CMK (cell line): ENCODE results near the gene DOK4.

ENCODE experiments used
- DNase-seq: peaks from one replicate; pipeline ENCODE4 v3.0.0-alpha.2; 2010; ENCODE audit warnings: low read depth

Gene DOK4

DNA sequence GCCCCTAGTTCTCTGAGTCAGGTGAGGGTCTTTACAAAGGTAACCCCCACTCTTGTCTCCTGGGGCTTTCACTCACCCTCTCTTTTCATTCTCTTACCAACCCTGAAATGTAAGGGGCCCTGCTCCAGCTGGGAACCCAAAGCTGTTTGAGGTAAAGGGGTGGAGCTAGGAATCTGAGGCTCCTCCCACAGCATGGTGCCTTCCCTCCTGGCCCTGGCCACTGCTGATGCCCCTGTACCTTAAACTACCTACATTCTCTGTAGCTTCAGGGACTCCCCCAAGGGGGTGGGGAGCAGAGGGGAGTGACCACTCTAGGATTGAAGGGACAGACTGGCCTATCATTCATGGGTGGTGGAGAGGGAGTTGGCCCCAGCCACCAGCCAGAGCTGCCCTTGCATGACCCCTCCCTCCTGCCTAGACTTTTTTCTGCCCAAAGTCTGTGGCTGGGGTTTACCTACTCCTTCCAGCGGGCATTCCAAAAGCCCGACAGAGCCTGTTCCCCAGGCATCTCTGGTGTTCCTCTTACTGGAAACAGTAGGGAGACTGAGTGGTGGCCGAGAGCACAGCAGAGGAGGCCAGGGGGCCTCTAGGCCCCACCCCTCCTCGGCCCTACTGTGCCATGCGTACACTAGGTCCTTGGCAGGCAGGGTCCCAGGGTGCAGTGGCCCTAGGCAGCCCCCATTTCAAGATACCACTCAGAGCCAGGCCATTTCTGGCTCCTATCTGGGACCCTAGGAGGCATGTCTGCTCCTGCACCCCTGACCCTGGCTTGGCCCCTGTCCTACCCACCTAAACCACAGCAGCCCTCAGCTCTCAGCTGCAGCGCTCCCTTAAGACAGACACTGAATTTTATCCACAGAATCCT, 9.5 kb downstream of the DOK4 start:
- DNase-seq, result no peak

DNA sequence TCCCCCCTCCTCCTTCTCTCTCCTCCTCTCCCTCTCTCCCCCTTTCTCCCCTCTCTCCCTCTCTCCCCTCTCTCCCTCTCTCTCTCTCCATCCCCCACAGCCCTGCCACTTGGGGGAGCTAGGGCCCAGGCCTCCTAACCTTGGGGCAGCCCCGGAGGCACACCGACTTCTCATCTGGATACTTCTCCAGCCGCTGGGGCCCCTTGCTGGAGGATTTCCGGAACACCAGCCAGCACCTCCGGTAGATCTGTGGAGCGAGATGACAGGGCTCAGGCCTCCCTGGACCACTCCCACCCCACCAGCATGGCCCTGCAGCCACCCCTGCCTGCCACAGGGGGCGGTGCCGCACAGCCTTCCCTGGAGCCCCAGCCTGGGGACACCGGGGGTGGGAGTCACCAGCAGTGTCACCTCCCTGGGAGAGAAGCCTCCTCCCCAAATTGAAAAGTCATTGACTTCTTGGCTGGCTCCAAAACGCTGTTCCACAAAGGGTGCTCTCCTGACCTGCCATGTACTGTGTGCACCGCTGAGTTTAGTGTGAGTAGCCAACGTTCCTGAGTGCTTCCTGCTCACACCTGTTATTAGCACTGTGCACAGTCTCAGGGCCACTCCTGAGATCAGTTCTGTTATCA, 10.5 kb downstream of the DOK4 start:
- peak; percentile 94 for DNase-seq

DNA sequence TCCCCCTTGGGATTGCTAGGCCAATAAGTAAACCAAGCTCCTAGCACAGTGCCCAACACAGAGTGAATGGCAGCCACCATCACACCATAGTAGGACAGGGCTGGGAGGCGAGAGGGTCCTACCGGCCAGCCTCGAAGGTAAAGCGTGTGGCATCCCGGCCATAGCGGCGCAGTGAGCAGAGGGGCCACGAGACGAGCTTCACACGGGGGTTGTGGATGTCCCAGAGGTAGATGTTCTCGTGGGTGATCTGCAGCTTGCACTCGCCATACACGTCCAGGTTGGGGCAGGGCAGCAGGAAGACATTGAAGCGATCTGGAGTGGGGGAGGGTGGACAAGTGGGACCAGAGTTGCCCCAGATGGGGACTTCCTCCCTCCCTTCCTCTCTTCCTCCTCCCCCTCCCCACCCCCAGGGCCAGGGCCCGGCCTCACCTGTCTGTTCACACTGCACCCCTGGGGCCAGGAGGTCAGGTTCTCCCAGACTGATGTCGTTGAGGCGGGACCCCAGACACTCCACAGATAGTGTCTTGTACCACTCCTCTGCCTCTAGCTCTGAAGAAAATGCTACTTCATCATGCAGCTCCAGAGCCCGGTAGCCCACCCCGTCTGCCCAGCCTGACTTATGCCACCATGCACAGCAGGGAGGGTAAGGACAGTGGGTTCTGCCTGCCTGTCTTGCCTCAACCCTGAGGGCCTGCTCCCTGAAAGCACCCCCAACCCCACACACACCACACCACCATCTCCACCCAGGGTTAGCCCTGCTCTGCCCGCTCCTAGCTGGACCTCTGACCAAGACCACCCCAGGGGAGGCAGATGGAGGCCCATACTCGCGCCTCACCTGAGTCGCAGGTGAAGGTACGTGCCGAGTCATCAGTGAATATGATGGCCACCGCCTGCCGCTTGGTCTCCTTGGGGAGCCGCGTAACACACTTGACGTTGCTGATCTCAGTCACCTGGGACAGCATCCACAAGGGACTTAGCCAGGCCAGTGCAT, 11.3 kb downstream of the DOK4 start:
- no peak for DNase-seq

DNA sequence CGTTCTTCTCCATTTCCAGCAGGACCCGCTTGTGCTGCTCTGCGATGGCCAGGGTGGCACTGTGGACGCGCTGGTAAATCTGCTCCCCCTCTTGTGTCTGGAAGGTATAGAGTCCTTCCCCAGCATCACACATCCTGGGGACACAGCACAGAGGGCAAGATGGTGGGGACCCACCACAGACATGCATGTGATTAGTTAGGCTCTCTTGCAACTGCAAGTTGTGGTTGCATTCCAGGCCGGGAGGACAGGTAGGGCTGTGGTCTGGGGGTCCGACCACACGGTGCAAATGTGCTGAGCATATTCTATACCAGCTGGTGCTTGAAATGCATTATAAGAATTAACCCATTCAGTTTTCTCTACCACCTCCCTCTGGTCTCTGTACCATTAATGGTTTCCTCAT, 12.4 kb downstream of the DOK4 start:
- no peak for DNase-seq

DNA sequence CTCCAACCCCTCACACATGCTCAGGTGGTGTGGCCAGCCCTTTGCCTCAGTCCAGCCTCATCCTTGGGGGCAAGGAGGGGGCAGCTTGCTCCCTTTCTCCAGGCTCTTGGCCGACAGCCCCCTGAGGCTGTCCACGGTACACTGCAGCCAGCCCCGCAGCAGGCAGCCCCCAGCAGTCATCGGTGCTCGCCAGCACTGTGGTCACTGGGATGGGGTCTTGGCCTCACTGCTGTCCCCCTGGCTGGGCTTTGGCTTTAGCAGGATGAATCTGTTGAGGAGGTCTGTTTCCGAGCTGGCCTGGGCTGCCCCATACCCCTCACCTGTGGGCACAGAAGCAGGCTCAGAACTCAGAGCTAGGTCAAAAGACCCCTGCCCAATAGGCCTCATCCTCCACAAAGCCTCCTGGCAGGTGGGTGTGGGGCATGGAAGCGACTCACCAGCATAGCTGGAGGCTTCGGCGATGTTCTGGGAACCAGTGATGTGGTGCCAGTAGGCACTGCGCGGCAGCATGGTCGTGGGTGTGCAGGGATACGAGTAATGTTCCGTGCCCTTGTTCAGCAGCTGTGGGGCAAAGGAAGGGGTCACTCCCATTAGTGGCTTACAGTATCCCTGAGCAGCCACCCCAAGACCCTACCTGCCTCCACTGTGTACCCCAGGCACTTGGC, 13.0 kb downstream of the DOK4 start:
- DNase-seq, result no peak

DNA sequence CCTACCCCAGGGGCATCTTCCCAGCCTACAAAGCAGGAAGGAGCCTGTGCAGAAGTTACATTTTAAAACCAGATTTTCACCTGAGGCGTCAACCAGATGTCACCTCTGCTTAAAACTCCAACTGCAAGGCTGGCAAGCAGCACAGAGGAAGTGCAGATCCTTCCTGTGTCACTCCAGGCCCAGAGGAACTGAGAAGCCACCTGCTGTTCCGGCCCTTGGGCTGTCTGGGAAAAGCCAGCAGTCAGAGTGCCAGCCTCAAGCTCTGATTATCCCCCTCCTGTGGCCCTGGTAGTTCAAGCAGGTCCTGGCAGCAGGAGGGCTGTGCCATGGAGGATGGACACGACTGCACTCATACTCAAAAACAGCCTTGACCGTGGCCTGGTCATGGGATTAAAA, 13.6 kb downstream of the DOK4 start:
- no peak for DNase-seq

DNA sequence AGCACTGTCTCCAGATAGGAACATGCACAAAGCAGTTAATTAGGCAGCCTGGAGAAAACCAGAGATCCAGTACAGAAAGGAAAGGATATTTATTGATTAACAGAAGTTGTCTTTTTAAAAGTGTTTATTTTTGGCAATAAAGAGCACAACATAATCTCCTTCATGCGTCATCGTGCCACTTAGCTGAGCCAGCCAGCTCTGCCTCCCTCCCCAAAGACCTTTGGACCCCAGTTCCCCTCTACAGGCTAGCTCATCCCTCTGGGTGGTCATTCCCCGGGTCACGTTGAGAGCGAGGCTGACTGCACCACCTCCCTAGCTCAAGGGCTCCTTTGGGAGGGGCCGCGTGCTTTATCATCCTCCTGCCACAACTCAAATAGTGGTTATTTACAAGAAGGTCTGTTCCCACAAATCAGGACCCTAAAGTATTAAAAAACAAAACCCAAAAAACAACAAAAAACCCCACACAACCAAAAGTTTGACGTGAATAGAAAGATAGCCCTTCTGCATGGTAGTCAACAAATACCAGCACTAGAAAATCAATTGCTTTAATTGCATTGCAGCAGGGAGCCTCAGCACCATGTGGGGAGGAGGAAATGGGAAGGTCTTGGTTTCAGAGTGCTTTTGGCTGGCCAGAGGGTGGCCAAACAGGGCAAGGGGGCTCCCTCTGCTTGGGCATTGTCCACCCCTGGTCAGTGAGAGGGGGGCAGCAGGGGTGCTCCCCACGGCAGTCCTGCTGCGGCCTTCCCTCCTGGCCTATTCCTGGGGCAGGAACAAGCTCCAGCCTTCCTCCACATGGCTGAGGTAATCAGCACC, 14.2 kb downstream of the DOK4 start:
- DNase-seq, result no peak

DNA sequence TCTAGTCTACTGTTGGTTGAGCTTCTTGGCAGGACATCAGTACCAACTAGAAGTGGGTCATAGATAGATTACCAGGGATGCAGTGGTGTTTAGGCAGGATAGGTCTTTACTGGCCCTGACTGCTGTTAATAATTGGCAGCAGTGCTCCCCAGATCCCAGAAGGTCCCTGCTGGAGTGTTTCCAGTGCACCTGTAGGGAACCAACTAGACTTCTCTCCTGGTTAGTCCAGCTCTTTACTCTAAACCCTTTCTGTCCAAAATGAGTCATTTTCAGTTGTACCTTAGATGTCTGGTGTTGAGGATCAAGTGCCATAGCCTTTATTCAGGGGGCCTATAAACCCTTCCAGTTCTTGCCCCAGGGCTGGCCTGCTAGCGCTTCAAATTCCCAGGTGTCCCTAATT, 15.1 kb downstream of the DOK4 start:
- no peak for DNase-seq

DNA sequence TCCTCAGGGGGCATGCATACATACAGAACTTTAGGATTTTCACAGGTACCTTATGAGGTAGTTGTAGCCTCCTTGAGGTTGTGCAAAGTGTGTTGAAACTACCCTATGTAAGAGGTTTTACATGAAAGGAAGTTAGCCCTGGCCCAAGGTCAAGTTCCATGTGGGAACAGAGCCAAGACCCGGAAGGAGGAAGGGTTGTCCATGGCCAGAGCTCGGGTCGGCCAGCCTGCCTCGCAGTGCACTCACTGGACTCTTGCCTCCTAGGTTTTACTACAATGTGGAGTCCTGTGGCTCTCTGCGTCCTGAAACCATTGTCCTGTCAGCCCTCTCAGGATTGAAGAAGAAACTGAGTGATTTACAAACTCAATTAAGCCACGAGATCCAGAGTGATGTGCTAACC, 15.6 kb downstream of the DOK4 start:
- DNase-seq, result no peak

DNA sequence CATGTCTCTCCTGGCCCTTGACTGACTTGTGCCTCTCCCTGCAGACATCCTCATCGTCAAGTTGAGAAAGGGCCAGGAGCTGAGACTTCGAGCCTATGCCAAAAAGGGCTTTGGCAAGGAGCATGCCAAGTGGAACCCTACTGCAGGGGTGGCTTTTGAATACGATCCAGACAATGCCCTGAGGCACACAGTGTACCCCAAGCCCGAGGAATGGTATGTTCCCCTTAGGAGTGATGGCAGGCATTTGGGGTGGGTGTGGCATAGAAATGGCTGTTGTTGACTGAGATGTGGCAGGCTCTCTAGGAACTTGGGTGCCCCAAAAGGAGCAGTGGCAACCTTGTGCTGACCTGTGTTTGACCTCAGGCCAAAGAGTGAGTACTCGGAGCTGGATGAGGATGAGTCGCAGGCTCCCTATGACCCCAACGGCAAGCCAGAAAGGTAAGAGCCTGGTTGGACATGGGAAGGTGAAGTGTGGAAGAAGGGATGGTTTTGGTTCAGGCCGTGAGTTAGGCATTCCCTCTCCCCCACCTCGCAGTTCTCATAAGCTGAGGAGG, 16.3 kb downstream of the DOK4 start:
- DNase-seq, result no peak

DNA sequence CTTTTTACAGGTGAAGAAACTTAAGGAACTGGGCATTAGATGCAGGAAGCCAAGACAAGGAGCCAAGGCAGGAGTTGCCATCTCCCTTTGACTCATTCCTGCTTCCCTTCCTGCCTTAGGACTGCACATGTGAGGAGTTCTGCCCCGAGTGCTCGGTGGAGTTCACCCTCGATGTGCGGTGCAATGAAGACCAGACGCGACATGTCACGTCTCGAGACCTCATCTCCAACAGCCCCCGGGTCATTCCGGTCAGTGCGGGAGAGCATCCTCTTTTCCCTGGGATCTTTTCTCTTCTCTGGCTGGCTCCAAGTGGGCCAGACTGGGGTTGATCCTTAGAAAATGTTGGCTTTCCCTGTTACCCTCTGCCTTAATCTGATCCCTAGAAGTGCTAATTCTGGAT, 17.2 kb downstream of the DOK4 start:
- DNase-seq, result no peak

DNA sequence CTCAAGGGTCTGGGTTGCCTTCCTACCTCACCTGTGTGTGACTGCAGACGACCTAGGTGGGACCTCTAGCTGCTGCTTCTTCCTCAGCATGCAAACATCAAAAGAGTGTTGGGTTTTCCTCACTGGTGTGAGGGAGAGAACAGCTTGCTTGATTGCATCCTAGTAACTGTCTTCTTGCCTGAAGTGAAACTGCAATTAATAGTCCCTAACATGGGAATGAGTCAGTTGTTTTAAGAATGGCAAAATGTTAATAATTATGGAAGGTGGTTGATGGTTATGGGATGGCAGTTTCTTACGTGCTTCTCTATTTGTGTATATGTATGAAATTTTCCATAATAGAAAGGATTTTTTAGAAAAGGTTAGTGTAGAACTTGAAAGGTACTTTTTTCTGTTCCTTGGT, 17.9 kb downstream of the DOK4 start:
- no peak for DNase-seq

DNA sequence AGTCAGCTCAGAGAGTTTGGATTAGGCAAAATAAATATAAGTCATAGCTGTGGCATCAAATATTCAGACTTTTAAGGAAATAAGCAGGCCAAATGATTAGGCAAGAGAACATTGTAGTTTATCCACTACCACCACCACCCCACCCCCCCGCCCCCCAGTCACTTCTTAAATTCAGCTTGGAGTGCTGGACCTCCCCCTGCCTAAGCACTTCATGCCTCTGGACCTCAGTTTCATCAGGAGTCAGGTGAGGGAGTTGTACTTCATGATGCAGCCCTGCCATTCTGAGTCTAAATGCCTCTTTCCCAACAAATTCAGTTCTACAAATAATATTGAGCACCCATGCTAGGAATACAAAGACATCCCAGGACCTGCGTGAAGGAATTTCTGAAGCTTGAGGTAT, 21.8 kb downstream of the DOK4 start:
- DNase-seq, result no peak

DNA sequence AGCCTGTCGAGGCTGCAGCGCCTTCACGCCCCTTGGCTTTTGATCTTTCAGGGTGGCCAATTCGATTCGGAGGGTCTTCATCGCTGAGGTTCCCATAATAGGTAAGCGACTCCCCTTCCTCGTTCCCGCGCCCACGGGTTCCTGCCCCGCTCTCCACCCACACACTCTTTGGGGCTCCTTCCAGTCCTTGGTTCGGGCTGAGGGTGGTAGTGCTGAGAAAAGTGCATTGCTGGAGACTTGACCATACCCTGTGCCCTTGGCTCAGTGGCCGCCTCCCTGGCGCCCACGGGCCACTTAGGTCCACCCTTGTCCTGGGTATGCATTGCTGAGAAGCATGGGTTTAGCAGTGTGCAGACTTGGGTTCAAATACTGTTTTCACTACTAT, 23.3 kb downstream of the DOK4 start:
- no peak for DNase-seq

DNA sequence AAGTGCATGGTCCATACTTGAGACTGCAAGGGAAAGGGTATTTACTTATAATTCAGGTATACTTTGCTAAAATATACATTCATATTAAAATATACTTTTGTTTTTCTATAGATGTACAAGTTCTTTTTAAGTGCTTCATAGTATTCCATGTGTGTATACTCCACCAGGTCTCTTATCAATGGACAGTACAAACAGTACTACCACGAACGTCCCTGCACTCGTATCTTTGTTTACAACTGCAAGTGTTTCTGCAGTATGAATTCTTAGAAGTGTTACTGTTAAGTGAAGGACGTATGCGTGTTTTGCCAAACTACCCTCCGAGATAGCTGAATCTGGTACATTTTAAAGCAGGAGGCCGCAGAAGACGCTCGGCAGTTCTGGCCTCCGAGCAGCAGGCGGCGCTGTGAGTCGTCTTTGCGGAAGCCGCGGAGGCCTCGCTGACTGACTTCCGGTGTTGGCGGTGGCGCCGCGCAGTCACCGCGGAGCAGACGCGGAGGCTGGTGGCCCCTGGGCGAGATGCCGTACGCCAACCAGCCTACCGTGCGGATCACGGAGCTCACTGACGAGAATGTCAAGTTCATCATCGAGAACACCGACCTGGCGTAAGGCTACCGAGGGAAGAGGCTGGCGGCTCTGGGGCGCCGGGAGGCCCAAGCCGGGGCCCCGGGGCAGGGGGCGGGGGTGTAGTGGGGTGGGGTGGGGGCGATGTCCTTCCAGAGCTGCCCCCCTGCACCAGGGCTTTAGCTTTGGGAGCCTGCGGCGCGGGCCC, 23.9 kb downstream of the DOK4 start, which contains the start of gene POLR2C:
TSS of gene POLR2C (plus strand) at position 471 of the 769 bp plus-strand sequence. CDS start at position 517, 46 bp downstream.
- peak; percentile 74 for DNase-seq

DNA sequence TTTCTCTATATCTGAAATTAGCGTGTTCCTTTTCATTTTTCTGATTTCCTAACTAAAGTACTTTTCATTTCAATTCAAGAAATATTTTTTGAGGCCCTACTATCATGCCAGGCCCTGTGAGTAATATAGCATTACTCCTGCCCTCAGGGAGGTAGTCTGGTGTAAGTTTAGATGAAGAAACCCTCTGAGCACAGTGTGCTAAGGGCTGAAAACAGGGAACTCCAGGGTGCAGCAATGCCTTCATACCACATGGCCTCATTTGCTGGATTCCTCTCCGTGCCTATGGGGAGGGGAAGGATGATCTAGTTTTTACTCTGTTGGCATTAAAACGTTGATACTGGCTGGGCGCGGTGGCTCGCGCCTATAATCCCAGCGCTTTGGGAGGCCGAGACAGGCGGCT, 34.3 kb downstream of the DOK4 start:
- no peak for DNase-seq

DNA sequence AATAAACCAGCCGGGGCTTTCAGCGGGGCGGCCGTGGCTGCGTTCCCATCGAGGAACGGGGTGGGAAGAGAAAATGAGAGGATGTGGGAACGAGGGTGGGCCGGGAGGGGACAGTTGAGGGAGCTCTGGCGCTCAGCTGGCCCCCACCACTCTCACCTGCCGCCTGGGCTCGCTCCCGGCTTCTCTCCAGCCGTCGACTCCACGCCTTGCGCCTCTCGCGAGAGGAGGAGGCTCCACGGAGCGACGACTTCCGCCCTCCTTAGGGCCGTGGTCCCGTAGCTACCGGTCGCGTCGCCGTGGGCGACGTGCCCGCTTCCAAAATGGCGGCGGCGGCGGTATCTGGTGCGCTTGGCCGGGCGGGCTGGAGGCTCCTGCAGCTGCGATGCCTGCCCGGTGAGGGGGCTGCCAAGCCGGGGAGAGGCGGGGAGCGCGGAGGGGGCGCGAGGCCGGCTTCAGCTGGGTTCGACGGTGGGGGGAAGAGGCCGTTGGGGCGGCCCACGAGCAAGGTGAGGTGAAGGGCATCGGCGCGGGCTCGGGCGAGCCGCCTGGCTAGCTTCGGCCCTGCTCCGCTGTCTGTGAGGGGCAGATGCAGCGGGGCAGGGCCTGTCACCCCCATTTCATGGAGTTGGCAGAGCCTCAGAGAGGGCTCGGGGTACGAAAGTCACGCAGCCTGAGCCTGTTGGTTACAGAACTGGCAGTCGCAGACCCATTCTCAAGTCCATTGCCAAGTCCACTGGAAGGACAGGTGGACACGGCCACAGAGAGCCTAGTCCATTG, 38.9 kb downstream of the DOK4 start, which contains the start of the genes CIAPIN1 and COQ9:
TSS of gene CIAPIN1 (minus strand) at position 200 of the 777 bp plus-strand sequence. CDS start 6,457 bp downstream, outside the sequence.
TSS of gene COQ9 (plus strand) at position 294 of the 777 bp plus-strand sequence. CDS start at position 321, 27 bp downstream.
- peak; percentile 86 for DNase-seq

DNA sequence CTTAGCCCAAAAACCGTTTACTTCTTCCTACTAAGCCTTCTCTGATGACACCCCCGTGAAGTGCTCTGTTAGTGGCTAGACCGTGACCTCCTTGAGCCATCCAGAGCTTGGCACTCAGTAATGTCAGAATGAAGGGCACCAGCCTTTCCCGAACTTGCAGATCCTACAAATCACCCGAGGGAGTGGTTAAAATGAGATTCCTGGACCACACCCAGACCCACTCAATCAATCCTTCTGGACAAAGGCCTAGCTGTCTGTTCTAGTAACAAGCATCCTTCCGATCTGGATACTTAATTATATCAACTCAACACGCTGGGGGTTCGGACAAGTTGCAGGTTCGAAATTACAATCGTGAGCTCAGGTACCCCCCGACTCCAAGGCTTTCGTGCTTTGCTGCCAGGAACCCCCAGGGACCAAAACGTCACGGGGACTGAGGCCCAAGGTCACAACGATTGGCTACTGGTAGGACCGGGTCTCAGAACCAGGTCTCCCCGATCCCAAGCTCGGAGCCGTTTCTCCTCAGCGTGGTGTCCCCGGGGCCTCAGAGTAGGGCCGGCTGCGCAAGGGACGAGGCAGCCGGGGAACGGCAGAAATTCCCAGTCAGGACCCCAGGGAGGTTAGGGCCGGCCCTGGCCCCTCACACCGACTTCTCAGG, 39.6 kb downstream of the DOK4 start:
- no peak for DNase-seq
